Left lung (tissue), 14 donors: ENCODE measurements around the gene IFNA7. TPM values are rescaled to one million over a fixed set of nuclear protein-coding genes. Genes with fewer than 3 reads are reported as not detected.
"Not testable (repeated sequence)": the region's sequence is repeated elsewhere in the genome, so short reads cannot be mapped to it uniquely, and the experiment has no call there.

Source experiments
- ATAC-seq: fragments of 200-7000 bp; cut with Tn5 transposase; one replicate; pipeline ENCODE4 v1.9.1; 2020; ENCODE audit warnings: moderate library complexity
- DNase-seq, 4 donors: peaks; one replicate each; pipeline ENCODE4 v3.0.0-alpha.2; 2013 to 2020
- H3K27ac ChIP-seq, 2 donors: fragments of 200-600 bp; sonication (generic) in 1 of 2; one replicate each; pipeline versions ENCODE4 v1.5.0 to v1.8.0; 2020 to 2021
- H3K27me3 ChIP-seq, 2 donors: fragments of 200-600 bp; sonication (generic) in 1 of 2; one replicate each; pipeline versions ENCODE4 v1.5.0 to v1.8.0; 2020 to 2021
- H3K36me3 ChIP-seq, 2 donors: fragments of 200-600 bp; sonication (generic) in 1 of 2; one replicate each; pipeline versions ENCODE4 v1.5.0 to v1.8.0; 2020 to 2021
- H3K4me1 ChIP-seq, 2 donors: fragments of 200-600 bp; one replicate each; pipeline ENCODE4 v1.8.0; 2021
- H3K4me3 ChIP-seq, 2 donors: fragments of 200-600 bp; sonication (generic) in 1 of 2; one replicate each; pipeline versions ENCODE4 v1.5.0 to v1.8.0; 2020 to 2021; ENCODE audit warnings: mild to moderate bottlenecking in 1 of 2
- H3K9me3 ChIP-seq, 2 donors: fragments of 200-600 bp; sonication (generic) in 1 of 2; one replicate each; pipeline versions ENCODE4 v1.5.0 to v1.8.0; 2020 to 2021
- CTCF ChIP-seq, 2 donors: fragments of 200-600 bp; sonication (generic) in 1 of 2; IDR thresholded peaks; one replicate each; pipeline versions ENCODE4 v1.5.0 to v1.8.0; 2021; ENCODE audit warnings: antibody characterized with exemption in 2 of 2
- intact Hi-C, 2 donors: fragments of 100-400 bp; cut with DNase I; formaldehyde crosslinking; loops; one replicate each; pipeline versions ENCODE4 v1.11.2 to v1.14.2; 2022
- long read RNA-seq, 12 donors: library from polyadenylated mRNA in 2 of 12; unstranded in 2 of 12; transcript quantifications; one replicate each; pipeline ENCODE4 v2.0.0 and lab custom pipeline, GENCODE V29; 2019 to 2026
- polyA plus RNA-seq, 6 donors: library from polyadenylated mRNA; unstranded; fragments of 120-200 nt; gene quantifications; one replicate each; pipeline ENCODE4 v1.2.1, GENCODE V29; 2013; ENCODE audit not compliant: insufficient read length in 6 of 6
- total RNA-seq, 2 donors: library from RNA; stranded (reverse); fragmentation: NEBNext Ultra II Directional; extraction: Animal tissue kit (Norgen Biotek cat#: 25700); gene quantifications; one replicate each; pipeline ENCODE4 v1.2.1, GENCODE V29; 2021
- donor health status: DM: no; HTN: yes; CAD: no.
- donor health status: DM: no; HTN: no; CAD: no.

Gene IFNA7
- not detected for total RNA-seq
- polyA plus RNA-seq: not detected
- long read RNA-seq, donor 1: 0 reads
- long read RNA-seq, donor 2: 0 reads
- long read RNA-seq, donor 3: 0 reads
- long read RNA-seq, donor 4: 0 reads
- long read RNA-seq, donor 5: 0 reads
- long read RNA-seq, donor 6: 0 reads
- long read RNA-seq, donor 7: 0 reads
- long read RNA-seq, donor 8: 0 reads
- long read RNA-seq, donor 9: 0 reads
- long read RNA-seq, donor 10: 0 reads
- long read RNA-seq, donor 11: 0 reads
- long read RNA-seq, donor 12: 0 reads

- H3K36me3 ChIP-seq, DNase-seq, H3K4me1 ChIP-seq, H3K27ac ChIP-seq, ATAC-seq, intact Hi-C loops, H3K27me3 ChIP-seq, H3K4me3 ChIP-seq, H3K9me3 ChIP-seq: not testable (repeated sequence)
Measured at GRCh38 chr9:21202105-21202504, at the start of gene IFNA7. Gene IFNA7, minus strand, starts transcription at chr9:21202205. Its CDS starts 40 bp downstream, at chr9:21202165.

GRCh38 chr9:21251638-21252037 is 49.6 kb upstream of the IFNA7 start:
- Histone ChIP-seq H3K36me3 (no peaks in the 10 kb centered on the region), H3K27me3 (peaks cover 0 to 7% of the 10 kb centered on the region in 2 donors), H3K4me3 (no peak overlapping the region), H3K9me3 (no peaks in the 10 kb centered on the region), H3K27ac (no peak overlapping the region), H3K4me1 (peaks cover 0 to 14% of the 10 kb centered on the region in 2 donors)
- intact Hi-C loops: no loop called here
- DNase-seq (no peak), ATAC-seq (no peak)
- no peak for TF ChIP-seq CTCF (IDR thresholded peaks at IDR 0.05)

GRCh38 chr9:21251190-21251589 is 49.2 kb upstream of the IFNA7 start:
- Histone ChIP-seq H3K36me3 (no peaks in the 10 kb centered on the region), H3K4me1 (peaks cover 0 to 14% of the 10 kb centered on the region in 2 donors), H3K9me3 (no peaks in the 10 kb centered on the region), H3K4me3 (no peak overlapping the region), H3K27me3 (peaks cover 0 to 7% of the 10 kb centered on the region in 2 donors), H3K27ac (no peak overlapping the region)
- intact Hi-C loops: no loop called here
- DNase-seq (no peak), ATAC-seq (no peak)
- no peak for TF ChIP-seq CTCF (IDR thresholded peaks at IDR 0.05)

- intact Hi-C loops: no loop called here
- DNase-seq (no peak), ATAC-seq (no peak)
- no peak for TF ChIP-seq CTCF (IDR thresholded peaks at IDR 0.05)
- peaks cover 14 to 17% of the 10 kb centered on the region in 2 donors for H3K27me3 ChIP-seq
- H3K9me3 ChIP-seq: no peaks in the 10 kb centered on the region
- H3K36me3 ChIP-seq: no peaks in the 10 kb centered on the region
- no peak overlapping the region for H3K27ac ChIP-seq
- H3K4me3 ChIP-seq: no peak overlapping the region
- no peaks in the 10 kb centered on the region for H3K4me1 ChIP-seq
Measured at GRCh38 chr9:21244836-21245235, 42.8 kb upstream of the IFNA7 start.

- no peak for ATAC-seq
- no peak within 1 kb of the TSS for H3K27ac ChIP-seq
Measured at GRCh38 chr9:21239911-21240310, 37.9 kb upstream of the IFNA7 start, which contains the start of gene IFNA14. Gene IFNA14, minus strand, starts transcription at chr9:21240005. Its CDS starts 70 bp downstream, at chr9:21239935.

GRCh38 chr9:21236360-21236714 is 34.3 kb upstream of the IFNA7 start:
- H3K9me3 ChIP-seq, H3K36me3 ChIP-seq, intact Hi-C loops, DNase-seq, H3K4me3 ChIP-seq, ATAC-seq, H3K27ac ChIP-seq, H3K27me3 ChIP-seq, H3K4me1 ChIP-seq: not testable (repeated sequence)

More at GRCh38 chr9:21239911-21240310, 37.9 kb upstream of the IFNA7 start, which contains the start of gene IFNA14:
- DNase-seq: no peak
- no peak for TF ChIP-seq CTCF (IDR thresholded peaks at IDR 0.05)
- Histone ChIP-seq H3K4me1 (no peaks in the 10 kb centered on the region), H3K9me3 (no peaks in the 10 kb centered on the region), H3K27me3 (peaks cover 14 to 17% of the 10 kb centered on the region in 2 donors), H3K36me3 (no peaks in the 10 kb centered on the region), H3K4me3 (no peak within 1 kb of the TSS)
- intact Hi-C loops: no loop called here
